ENCODE results near the gene PNPLA3. TPM values are rescaled to one million over a fixed set of nuclear protein-coding genes. Genes with fewer than 3 reads are reported as not detected.

The PNPLA3 gene
- polyA plus RNA-seq, 1 donor (not counting 4 experiments of a cell fraction or from before 2014, with no cell fraction given): 12.0 TPM

- H3K4me3 ChIP-seq (ENCODE audit: control insufficient read depth in 2 of 3, extremely low read depth in 1 of 3, insufficient read depth in 2 of 3, low read depth in 1 of 3, low read length in 3 of 3): no peak overlapping the region
- peaks cover 19% of the 10 kb centered on the region for H3K27me3 ChIP-seq (ENCODE audit: control insufficient read depth, extremely low read depth, insufficient read depth, low read length)
- H3K4me2 ChIP-seq (ENCODE audit: control insufficient read depth, extremely low read depth, insufficient read depth, low read depth, low read length): no peak overlapping the region
- no peak overlapping the region for H2AFZ ChIP-seq (ENCODE audit: control insufficient read depth, low read length)
- DNase-seq (ENCODE audit: low read depth, low spot score): no peak
- H3K9me1 ChIP-seq (ENCODE audit: control insufficient read depth, extremely low read depth, insufficient read depth, low read length): no peaks in the 10 kb centered on the region
- dilution Hi-C loops (cut with MboI; ENCODE audit: extremely low pct_ligation_motif_present, low sequenced_read_pairs): no loop called here
- no peaks in the 10 kb centered on the region for H3K4me1 ChIP-seq (ENCODE audit: control insufficient read depth, extremely low read depth, insufficient read depth, low read length)
- TF ChIP-seq EZH2 (IDR thresholded peaks at IDR 0.05; ENCODE audit: low read length) (no peak), CTCF (optimal IDR thresholded peaks at IDR 0.05 in 1 of 3, IDR thresholded peaks at IDR 0.05 in 1 of 3, conservative IDR thresholded peaks at IDR 0.05 in 1 of 3; ENCODE audit: extremely low read depth in 1 of 3, insufficient read depth in 2 of 3, low read length in 3 of 3) (no peak)
- H3K36me3 ChIP-seq (ENCODE audit: control insufficient read depth in 2 of 2, extremely low read depth in 1 of 2, insufficient read depth in 2 of 2, low read length in 2 of 2): no peaks in the 10 kb centered on the region
- FAIRE-seq: no peak
- H4K20me1 ChIP-seq (ENCODE audit: control insufficient read depth, extremely low read depth, insufficient read depth, low read length): no peaks in the 10 kb centered on the region
- H3K79me2 ChIP-seq (ENCODE audit: control insufficient read depth, insufficient read depth, low read length): no peaks in the 10 kb centered on the region
- H3K27ac ChIP-seq (ENCODE audit: control insufficient read depth, insufficient read depth, low read length): no peak overlapping the region
- no peak overlapping the region for H3K9ac ChIP-seq (ENCODE audit: control insufficient read depth, extremely low read depth, insufficient read depth, low read length)
- no peaks in the 10 kb centered on the region for H3K9me3 ChIP-seq (ENCODE audit: control insufficient read depth, low read depth, low read length)
Measured at GRCh38 chr22:43885786-43886185, 37.8 kb upstream of the PNPLA3 start.

DNA sequence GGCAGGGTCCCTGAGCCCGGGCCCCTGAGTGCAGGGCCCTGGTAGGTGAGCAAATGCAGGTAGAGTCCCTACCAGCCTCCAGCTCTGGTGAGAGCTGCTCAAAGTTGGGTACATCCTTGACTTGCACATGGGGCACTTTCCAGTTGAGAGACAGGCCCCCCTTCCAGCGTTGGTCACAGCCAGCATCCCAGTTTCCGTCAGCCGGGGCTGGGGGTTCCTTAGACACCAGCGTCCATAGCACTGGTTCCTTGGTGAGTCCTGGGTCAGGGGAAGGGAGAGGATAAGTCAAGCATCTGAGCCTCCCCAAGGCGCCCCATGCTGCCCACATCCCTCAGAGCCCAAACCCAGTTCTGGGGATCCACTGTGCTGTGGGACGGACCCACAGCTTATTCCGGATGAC, 37.4 kb upstream of the PNPLA3 start:
- FAIRE-seq: no peak
- H3K36me3 ChIP-seq (ENCODE audit: control insufficient read depth in 2 of 2, extremely low read depth in 1 of 2, insufficient read depth in 2 of 2, low read length in 2 of 2): no peaks in the 10 kb centered on the region
- no peaks in the 10 kb centered on the region for H3K9me1 ChIP-seq (ENCODE audit: control insufficient read depth, extremely low read depth, insufficient read depth, low read length)
- H3K9ac ChIP-seq (ENCODE audit: control insufficient read depth, extremely low read depth, insufficient read depth, low read length): no peak overlapping the region
- H3K4me3 ChIP-seq (ENCODE audit: control insufficient read depth in 2 of 3, extremely low read depth in 1 of 3, insufficient read depth in 2 of 3, low read depth in 1 of 3, low read length in 3 of 3): no peak overlapping the region
- TF ChIP-seq EZH2 (IDR thresholded peaks at IDR 0.05; ENCODE audit: low read length) (no peak), CTCF (optimal IDR thresholded peaks at IDR 0.05 in 1 of 3, IDR thresholded peaks at IDR 0.05 in 1 of 3, conservative IDR thresholded peaks at IDR 0.05 in 1 of 3; ENCODE audit: extremely low read depth in 1 of 3, insufficient read depth in 2 of 3, low read length in 3 of 3) (no peak)
- no peak for DNase-seq (ENCODE audit: low read depth, low spot score)
- no peaks in the 10 kb centered on the region for H3K9me3 ChIP-seq (ENCODE audit: control insufficient read depth, low read depth, low read length)
- no peaks in the 10 kb centered on the region for H3K79me2 ChIP-seq (ENCODE audit: control insufficient read depth, insufficient read depth, low read length)
- peaks cover 2% of the 10 kb centered on the region for H3K4me1 ChIP-seq (ENCODE audit: control insufficient read depth, extremely low read depth, insufficient read depth, low read length)
- H3K4me2 ChIP-seq (ENCODE audit: control insufficient read depth, extremely low read depth, insufficient read depth, low read depth, low read length): no peak overlapping the region
- H4K20me1 ChIP-seq (ENCODE audit: control insufficient read depth, extremely low read depth, insufficient read depth, low read length): no peaks in the 10 kb centered on the region
- no peak overlapping the region for H2AFZ ChIP-seq (ENCODE audit: control insufficient read depth, low read length)
- H3K27me3 ChIP-seq (ENCODE audit: control insufficient read depth, extremely low read depth, insufficient read depth, low read length): peaks cover 23% of the 10 kb centered on the region
- dilution Hi-C loops (cut with MboI; ENCODE audit: extremely low pct_ligation_motif_present, low sequenced_read_pairs): no loop called here
- H3K27ac ChIP-seq (ENCODE audit: control insufficient read depth, insufficient read depth, low read length): no peak overlapping the region

Measured in keratinocyte (primary cell).